SK-N-MC (cell line): ENCODE measurements around the gene PTPRC.

Source experiments
- EZH2 ChIP-seq: fragments of 200-600 bp; sonication (generic); IDR thresholded peaks from one replicate; pipeline ENCODE4 v1.6.1; 2017; ENCODE audit warnings: antibody characterized with exemption
- POLR2AphosphoS5 ChIP-seq: IDR thresholded peaks from 2 replicates; pipeline ENCODE4 v1.6.1; 2012; ENCODE audit warnings: mild to moderate bottlenecking, low read depth, low read length, borderline replicate concordance

DNA sequence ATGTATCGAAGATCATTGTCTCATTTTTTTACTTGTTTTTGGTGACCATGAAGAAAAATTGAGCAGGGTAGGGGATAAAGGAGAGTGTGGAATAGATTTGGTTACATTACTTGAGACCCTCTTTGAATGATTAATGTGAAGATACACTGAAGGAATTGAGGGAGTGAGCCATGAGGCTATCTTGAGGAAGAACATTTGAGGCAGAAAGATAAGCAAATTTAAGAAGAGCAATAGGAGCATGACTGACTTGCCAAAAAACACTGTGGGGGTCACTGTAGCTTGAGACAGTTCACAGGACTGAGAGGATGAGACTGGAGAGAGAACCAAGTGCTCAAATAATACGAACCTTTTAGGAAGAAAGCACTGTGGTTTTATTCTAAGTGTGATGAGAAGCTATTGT, 43.1 kb upstream of the PTPRC start:
- no peak for TF ChIP-seq POLR2AphosphoS5
- TF ChIP-seq EZH2 = no peak
